Kidney (tissue), 14 donors: Measurements from ENCODE around the gene NTNG2. TPM values are rescaled to one million over a fixed set of nuclear protein-coding genes. Genes with fewer than 3 reads are reported as not detected.

Experiments
- DNase-seq, 5 donors: peaks; one replicate each; pipeline ENCODE4 v3.0.0-alpha.2; 2013 to 2020
- FAIRE-seq: peaks from 2 replicates; lab custom pipeline; 2012; peaks lifted over from hg19 to GRCh38; lab: Jason Lieb, UNC
- H3K27ac ChIP-seq, 2 donors: one replicate each; pipeline ENCODE4 v1.7.0; 2013; ENCODE audit warnings: low read depth in 2 of 2, low read length in 2 of 2, inconsistent platforms in 1 of 2
- H3K27me3 ChIP-seq: one replicate; pipeline ENCODE4 v1.7.1; 2013; ENCODE audit warnings: low read length, inconsistent platforms; ENCODE audit not compliant: control insufficient read depth, insufficient read depth
- H3K36me3 ChIP-seq, 3 donors: one replicate each; pipeline versions ENCODE4 v1.7.0 to v1.7.1; 2013; ENCODE audit warnings: low read length in 3 of 3, control low read depth in 1 of 3, inconsistent platforms in 1 of 3; ENCODE audit not compliant: insufficient read depth in 3 of 3, control insufficient read depth in 2 of 3
- H3K4me1 ChIP-seq, 3 donors: one replicate each; pipeline versions ENCODE4 v1.7.0 to v1.7.1; 2013; ENCODE audit warnings: low read length in 3 of 3, inconsistent platforms in 1 of 3, low read depth in 1 of 3; ENCODE audit not compliant: control insufficient read depth in 2 of 3, insufficient read depth in 2 of 3
- H3K4me3 ChIP-seq, 3 donors: one replicate each; pipeline versions ENCODE4 v1.7.0 to v1.8.1; 2013; ENCODE audit warnings: low read length in 3 of 3, control low read depth in 1 of 3, inconsistent platforms in 1 of 3
- H3K9ac ChIP-seq, 3 donors: one replicate each; pipeline versions ENCODE4 v1.7.0 to v1.7.1; 2013; ENCODE audit warnings: low read length in 3 of 3, control low read depth in 1 of 3, inconsistent platforms in 1 of 3
- H3K9me3 ChIP-seq, 3 donors: one replicate each; pipeline versions ENCODE4 v1.7.0 to v1.7.1; 2013; ENCODE audit warnings: low read length in 3 of 3, control low read depth in 1 of 3, inconsistent platforms in 1 of 3; ENCODE audit not compliant: control insufficient read depth in 2 of 3, insufficient read depth in 1 of 3
- CTCF ChIP-seq: IDR thresholded peaks from 3 replicates; pipeline ENCODE4 v1.5.1; 2012; ENCODE audit warnings: mild to moderate bottlenecking, moderate library complexity, borderline replicate concordance; ENCODE audit not compliant: insufficient read depth; ENCODE audit errors: extremely low read depth
- intact Hi-C: fragments of 100-400 bp; cut with DNase I; formaldehyde crosslinking; loops from one replicate; pipeline ENCODE4 v1.11.1; 2022
- polyA plus RNA-seq: library from polyadenylated mRNA; stranded (reverse); fragments of 350-450 nt; fragmentation: Illumina TruSeq; extraction: RNeasy Lipid Tissue Mini Kit (QIAGEN cat#74804); gene quantifications from one replicate; pipeline ENCODE4 v1.2.3, GENCODE V29; 2014; ENCODE audit warnings: low read depth, low replicate concordance; ENCODE audit not compliant: insufficient read depth
- total RNA-seq: library from RNA; stranded (reverse); fragmentation: NEBNext Ultra II Directional; extraction: Animal tissue kit (Norgen Biotek cat#: 25700); gene quantifications from one replicate; pipeline ENCODE4 v1.2.1, GENCODE V29; 2021
- donor health status: control.
- donor health status: control.
- donor health status: control.
- donor health status: control.
- donor health status: control.
- donor health status: DM: yes; HTN: yes; CAD: no.
- donor health status: Normal renal cell carcinoma (clear cell type).

Gene NTNG2
- total and polyA plus RNA-seq, 2 donors from 2014 or later = 0.54 to 2.2 TPM

GRCh38 chr9:132172185-132172584 is 10.3 kb downstream of the NTNG2 start:
- no peak for TF ChIP-seq CTCF
- Histone ChIP-seq H3K27ac (no peak overlapping the region), H3K4me1 (no peaks in the 10 kb centered on the region), H3K9ac (no peak overlapping the region), H3K27me3 (peaks cover 6% of the 10 kb centered on the region), H3K36me3 (no peaks in the 10 kb centered on the region), H3K4me3 (no peak overlapping the region), H3K9me3 (no peaks in the 10 kb centered on the region)
- intact Hi-C loops = no loop called here
- DNase-seq (no peak), FAIRE-seq (no peak)

GRCh38 chr9:132175431-132175830 is 13.6 kb downstream of the NTNG2 start:
- no peak overlapping the region for H3K9ac ChIP-seq
- DNase-seq (no peak), FAIRE-seq (no peak)
- H3K27me3 ChIP-seq = peaks cover 4% of the 10 kb centered on the region
- H3K36me3 ChIP-seq = no peaks in the 10 kb centered on the region
- intact Hi-C loops = no loop called here
- H3K27ac ChIP-seq = no peak overlapping the region
- no peaks in the 10 kb centered on the region for H3K9me3 ChIP-seq
- H3K4me3 ChIP-seq = no peak overlapping the region
- H3K4me1 ChIP-seq = no peaks in the 10 kb centered on the region
- TF ChIP-seq CTCF = no peak

- no peak for TF ChIP-seq CTCF
- intact Hi-C loops = no loop called here
- no peak for FAIRE-seq
Measured at GRCh38 chr9:132176338-132176737, 14.5 kb downstream of the NTNG2 start.

GRCh38 chr9:132181796-132182313 is 20.0 kb downstream of the NTNG2 start:
- intact Hi-C loops = no loop called here
- Histone ChIP-seq H3K36me3 (no peaks in the 10 kb centered on the region), H3K27me3 (peaks cover 4% of the 10 kb centered on the region), H3K9me3 (no peaks in the 10 kb centered on the region), H3K4me1 (peaks cover 0 to 2% (median 0%) of the 10 kb centered on the region in 3 donors), H3K9ac (no peak overlapping the region), H3K4me3 (no peak overlapping the region), H3K27ac (no peak overlapping the region)
- FAIRE-seq = no peak
- TF ChIP-seq CTCF = no peak
- DNase-seq = peak in 4 of 5 donors; percentile 94 to 96 (median 94)

More at GRCh38 chr9:132176338-132176737, 14.5 kb downstream of the NTNG2 start:
- DNase-seq = no peak
- Histone ChIP-seq H3K4me1 (no peaks in the 10 kb centered on the region), H3K4me3 (no peak overlapping the region), H3K9ac (no peak overlapping the region), H3K27ac (no peak overlapping the region), H3K27me3 (peaks cover 4% of the 10 kb centered on the region), H3K9me3 (no peaks in the 10 kb centered on the region), H3K36me3 (no peaks in the 10 kb centered on the region)
